NCI-H2081 treated with DMSO at 0.1 percent for 48 hours (cell line): ENCODE data around the gene SNX12.

Experiments used
- DNase-seq: peaks from one replicate; lab custom pipeline; 2025; lab: John Stamatoyannopoulos, UW

Gene SNX12

GRCh38 chrX:71068044-71068918 is at the start of gene SNX12:
Gene SNX12 (minus strand): TSS chrX:71068334. CDS start chrX:71068306, 28 bp downstream.
- peak; percentile 81 for DNase-seq

GRCh38 chrX:71117358-71117757 is 49.2 kb upstream of the SNX12 start:
- no peak for DNase-seq

GRCh38 chrX:71111921-71112431 is 43.8 kb upstream of the SNX12 start:
- no peak for DNase-seq

- no peak for DNase-seq
Observed at GRCh38 chrX:71111141-71111843, 43.2 kb upstream of the SNX12 start, which contains the start of gene IL2RG. Gene IL2RG (minus strand): TSS chrX:71111577. CDS start chrX:71111539, 38 bp downstream.

- no peak for DNase-seq
Observed at GRCh38 chrX:71109051-71109450, 40.9 kb upstream of the SNX12 start.

- DNase-seq = no peak
Observed at GRCh38 chrX:71107762-71108360, 39.7 kb upstream of the SNX12 start.

- DNase-seq = no peak
Observed at GRCh38 chrX:71107245-71107644, 39.1 kb upstream of the SNX12 start.

GRCh38 chrX:71106427-71106826 is 38.3 kb upstream of the SNX12 start, which contains the start of gene CXorf65:
Gene CXorf65 (minus strand): TSS chrX:71106740. CDS start chrX:71106556, 184 bp downstream.
- DNase-seq = no peak

- no peak for DNase-seq
Observed at GRCh38 chrX:71105628-71106027, 37.5 kb upstream of the SNX12 start.

GRCh38 chrX:71103110-71103983 is 35.2 kb upstream of the SNX12 start:
- DNase-seq = no peak

GRCh38 chrX:71102292-71102691 is 34.2 kb upstream of the SNX12 start:
- no peak for DNase-seq

GRCh38 chrX:71100581-71101505 is 32.7 kb upstream of the SNX12 start:
- DNase-seq = no peak

- DNase-seq = no peak
Observed at GRCh38 chrX:71099736-71100135, 31.6 kb upstream of the SNX12 start.

GRCh38 chrX:71098951-71099506 is 30.9 kb upstream of the SNX12 start:
- no peak for DNase-seq

- no peak for DNase-seq
Observed at GRCh38 chrX:71098302-71098701, 30.2 kb upstream of the SNX12 start.

- no peak for DNase-seq
Observed at GRCh38 chrX:71096760-71097032, 28.6 kb upstream of the SNX12 start.

- no peak for DNase-seq
Observed at GRCh38 chrX:71095981-71096759, 28.0 kb upstream of the SNX12 start.

- DNase-seq = peak; percentile 57
Observed at GRCh38 chrX:71095555-71095980, 27.4 kb upstream of the SNX12 start, which contains the start of gene FOXO4. Gene FOXO4 (plus strand): TSS chrX:71095851. CDS start chrX:71096529, 678 bp downstream.

GRCh38 chrX:71095033-71095432 is 26.9 kb upstream of the SNX12 start:
- DNase-seq = no peak
